Central memory CD4-positive, alpha-beta T cell (primary cell): ENCODE results near the gene KRTAP10-7.
"Not testable (repeated sequence)": the region's sequence is repeated elsewhere in the genome, so short reads cannot be mapped to it uniquely, and the experiment has no call there.

Source experiments
- DNase-seq: peaks from one replicate; pipeline ENCODE4 v3.0.0; 2022

Gene KRTAP10-7

GRCh38 chr21:44590897-44591800 is 9.2 kb upstream of the KRTAP10-7 start:
- not testable (repeated sequence) for DNase-seq

GRCh38 chr21:44591801-44592130 is 8.6 kb upstream of the KRTAP10-7 start:
- not testable (repeated sequence) for DNase-seq

GRCh38 chr21:44592446-44593311 is 7.7 kb upstream of the KRTAP10-7 start, which contains the start of gene KRTAP10-6:
TSS of gene KRTAP10-6 (minus strand) at chr21:44592505. CDS start at chr21:44592484, 21 bp downstream.
- DNase-seq: no peak

- DNase-seq: no peak
Measured at GRCh38 chr21:44593598-44594405, 6.6 kb upstream of the KRTAP10-7 start.

- DNase-seq: no peak
Measured at GRCh38 chr21:44594406-44594916, 5.9 kb upstream of the KRTAP10-7 start.

GRCh38 chr21:44595524-44595923 is 4.9 kb upstream of the KRTAP10-7 start:
- no peak for DNase-seq

- DNase-seq: no peak
Measured at GRCh38 chr21:44596068-44596725, 4.2 kb upstream of the KRTAP10-7 start.

GRCh38 chr21:44598061-44598460 is 2.3 kb upstream of the KRTAP10-7 start:
- DNase-seq: no peak

- DNase-seq: no peak
Measured at GRCh38 chr21:44599264-44600029, 950 bp upstream of the KRTAP10-7 start.

- DNase-seq: not testable (repeated sequence)
Measured at GRCh38 chr21:44601091-44601490, 694 bp downstream of the KRTAP10-7 start.

GRCh38 chr21:44601596-44602462 is 1.4 kb downstream of the KRTAP10-7 start:
- DNase-seq: no peak

- no peak for DNase-seq
Measured at GRCh38 chr21:44602463-44602850, 2.1 kb downstream of the KRTAP10-7 start.

GRCh38 chr21:44603109-44603875 is 2.9 kb downstream of the KRTAP10-7 start:
- no peak for DNase-seq

GRCh38 chr21:44603911-44604310 is 3.5 kb downstream of the KRTAP10-7 start:
- no peak for DNase-seq

GRCh38 chr21:44606495-44606894 is 6.1 kb downstream of the KRTAP10-7 start:
- no peak for DNase-seq

GRCh38 chr21:44609193-44609592 is 8.8 kb downstream of the KRTAP10-7 start:
- no peak for DNase-seq

GRCh38 chr21:44610157-44610843 is 9.9 kb downstream of the KRTAP10-7 start:
- DNase-seq: not testable (repeated sequence)

- no peak for DNase-seq
Measured at GRCh38 chr21:44611551-44611950, 11.2 kb downstream of the KRTAP10-7 start.

- DNase-seq: no peak
Measured at GRCh38 chr21:44612029-44612486, 11.7 kb downstream of the KRTAP10-7 start, which contains the start of gene KRTAP10-8. TSS of gene KRTAP10-8 (plus strand) at chr21:44612079. CDS start at chr21:44612101, 22 bp downstream.
